GM21515 (cell line): Measurements from ENCODE around the gene GATA1.
A peak's percentile ranks its signal among the peaks of the same experiment; 100 is the strongest.

ENCODE experiments used
- ATAC-seq: cut with Tn5 transposase; IDR thresholded peaks from one replicate; pipeline ENCODE4 v1.9.1; 2021; ENCODE audit not compliant: unreplicated experiment

The GATA1 gene

GRCh38 chrX:48786341-48786800 lies at the start of gene GATA1:
Gene GATA1, plus strand, starts transcription at chrX:48786590. Its CDS starts 4,520 bp downstream, at chrX:48791110.
- no peak for ATAC-seq

- no peak for ATAC-seq
Measured at GRCh38 chrX:48736878-48737212, 49.5 kb upstream of the GATA1 start.

GRCh38 chrX:48737213-48737938 lies 49.0 kb upstream of the GATA1 start:
- peak; percentile 93 for ATAC-seq

GRCh38 chrX:48737940-48738339 lies 48.5 kb upstream of the GATA1 start:
- no peak for ATAC-seq

GRCh38 chrX:48741834-48742233 lies 44.6 kb upstream of the GATA1 start:
- no peak for ATAC-seq

- no peak for ATAC-seq
Measured at GRCh38 chrX:48745222-48745621, 41.2 kb upstream of the GATA1 start.

GRCh38 chrX:48747415-48748016 lies 38.9 kb upstream of the GATA1 start:
- no peak for ATAC-seq

GRCh38 chrX:48749182-48749581 lies 37.2 kb upstream of the GATA1 start:
- no peak for ATAC-seq

- ATAC-seq = no peak
Measured at GRCh38 chrX:48751343-48751742, 35.0 kb upstream of the GATA1 start.

GRCh38 chrX:48752498-48752897 lies 33.9 kb upstream of the GATA1 start:
- no peak for ATAC-seq

GRCh38 chrX:48753708-48754228 lies 32.6 kb upstream of the GATA1 start:
- ATAC-seq = no peak

GRCh38 chrX:48754238-48754637 lies 32.2 kb upstream of the GATA1 start:
- ATAC-seq = no peak

- no peak for ATAC-seq
Measured at GRCh38 chrX:48761674-48762471, 24.5 kb upstream of the GATA1 start, which contains the start of gene GLOD5. Gene GLOD5, plus strand, starts transcription at chrX:48761747. Its CDS starts 44 bp downstream, at chrX:48761791.

- no peak for ATAC-seq
Measured at GRCh38 chrX:48769230-48769629, 17.2 kb upstream of the GATA1 start.

- ATAC-seq = no peak
Measured at GRCh38 chrX:48770296-48770695, 16.1 kb upstream of the GATA1 start.

GRCh38 chrX:48772602-48773001 lies 13.8 kb upstream of the GATA1 start:
- no peak for ATAC-seq

GRCh38 chrX:48776818-48777439 lies 9.5 kb upstream of the GATA1 start:
- ATAC-seq = no peak

GRCh38 chrX:48779399-48779798 lies 7.0 kb upstream of the GATA1 start:
- no peak for ATAC-seq

- ATAC-seq = no peak
Measured at GRCh38 chrX:48781705-48782104, 4.7 kb upstream of the GATA1 start.

- no peak for ATAC-seq
Measured at GRCh38 chrX:48782216-48782615, 4.2 kb upstream of the GATA1 start.

- no peak for ATAC-seq
Measured at GRCh38 chrX:48782795-48783194, 3.6 kb upstream of the GATA1 start.
